ENCODE data around the gene NR2F1-AS1. TPM values are rescaled to one million over a fixed set of nuclear protein-coding genes. Genes with fewer than 3 reads are reported as not detected.

The NR2F1-AS1 gene
- total RNA-seq, 2 donors from 2014 or later, result 11.9 to 12.4 TPM

GRCh38 chr5:93404246-93404645, 176.8 kb downstream of the NR2F1-AS1 start:
- Histone ChIP-seq H3K36me3 (no peaks in the 10 kb centered on the region), H3K27ac (no peak overlapping the region), H3K4me1 (replicated peaks) (no peaks in the 10 kb centered on the region), H3K9me3 (no peaks in the 10 kb centered on the region), H3K4me3 (no peak overlapping the region), H3K27me3 (replicated peaks; ENCODE audit: insufficient read depth) (no peaks in the 10 kb centered on the region)
- 32% methylated on average over 1 of the region's 1 CpG for WGBS
- no peak for DNase-seq (ENCODE audit: low spot score)
- TF ChIP-seq POLR2AphosphoS5 (IDR thresholded peaks at IDR 0.05) (no peak), POLR2A (IDR thresholded peaks at IDR 0.05) (no peak), CTCF (IDR thresholded peaks at IDR 0.05) (no peak)
- intact Hi-C loops (cut with DNase I), result no loop called here

- Histone ChIP-seq H3K4me3 (no peak overlapping the region), H3K4me1 (replicated peaks) (no peaks in the 10 kb centered on the region), H3K27me3 (replicated peaks; ENCODE audit: insufficient read depth) (no peaks in the 10 kb centered on the region), H3K9me3 (no peaks in the 10 kb centered on the region), H3K36me3 (no peaks in the 10 kb centered on the region), H3K27ac (no peak overlapping the region)
- TF ChIP-seq POLR2A (IDR thresholded peaks at IDR 0.05), result no peak
- no peak for TF ChIP-seq POLR2AphosphoS5 (IDR thresholded peaks at IDR 0.05)
- no peak for TF ChIP-seq CTCF (IDR thresholded peaks at IDR 0.05)
- WGBS, result 80% methylated on average over 2 of the region's 2 CpGs
- no peak for DNase-seq (ENCODE audit: low spot score)
- intact Hi-C loops (cut with DNase I), result no loop called here
Observed at GRCh38 chr5:93403141-93403928, 177.7 kb downstream of the NR2F1-AS1 start.

GRCh38 chr5:93402451-93402850, 178.6 kb downstream of the NR2F1-AS1 start:
- H3K4me3 ChIP-seq, result no peak overlapping the region
- no peak for TF ChIP-seq POLR2A (IDR thresholded peaks at IDR 0.05)
- TF ChIP-seq CTCF (IDR thresholded peaks at IDR 0.05), result no peak
- no peak for TF ChIP-seq POLR2AphosphoS5 (IDR thresholded peaks at IDR 0.05)
- H3K36me3 ChIP-seq, result no peaks in the 10 kb centered on the region
- H3K27ac ChIP-seq, result no peak overlapping the region
- no peaks in the 10 kb centered on the region for H3K4me1 ChIP-seq (replicated peaks)
- DNase-seq (ENCODE audit: low spot score), result no peak
- intact Hi-C loops (cut with DNase I), result no loop called here
- no peaks in the 10 kb centered on the region for H3K27me3 ChIP-seq (replicated peaks; ENCODE audit: insufficient read depth)
- no peaks in the 10 kb centered on the region for H3K9me3 ChIP-seq
- WGBS, result 80% methylated on average over 4 of the region's 4 CpGs

- no peaks in the 10 kb centered on the region for H3K9me3 ChIP-seq
- no peaks in the 10 kb centered on the region for H3K27me3 ChIP-seq (replicated peaks; ENCODE audit: insufficient read depth)
- no peak for TF ChIP-seq POLR2A (IDR thresholded peaks at IDR 0.05)
- no peak for TF ChIP-seq POLR2AphosphoS5 (IDR thresholded peaks at IDR 0.05)
- TF ChIP-seq CTCF (IDR thresholded peaks at IDR 0.05), result no peak
- no peaks in the 10 kb centered on the region for H3K36me3 ChIP-seq
- intact Hi-C loops (cut with DNase I), result no loop called here
- H3K4me1 ChIP-seq (replicated peaks), result no peaks in the 10 kb centered on the region
- 71% methylated on average over 3 of the region's 3 CpGs for WGBS
- H3K27ac ChIP-seq, result no peak overlapping the region
- no peak for DNase-seq (ENCODE audit: low spot score)
- no peak overlapping the region for H3K4me3 ChIP-seq
Observed at GRCh38 chr5:93401634-93402213, 179.3 kb downstream of the NR2F1-AS1 start.

- DNase-seq (ENCODE audit: low spot score), result no peak
- WGBS, result 38% methylated on average over 3 of the region's 3 CpGs
- no peak overlapping the region for H3K27ac ChIP-seq
- no peaks in the 10 kb centered on the region for H3K9me3 ChIP-seq
- no peak overlapping the region for H3K4me3 ChIP-seq
- H3K36me3 ChIP-seq, result no peaks in the 10 kb centered on the region
- H3K4me1 ChIP-seq (replicated peaks), result no peaks in the 10 kb centered on the region
- no peaks in the 10 kb centered on the region for H3K27me3 ChIP-seq (replicated peaks; ENCODE audit: insufficient read depth)
- intact Hi-C loops (cut with DNase I), result no loop called here
- TF ChIP-seq CTCF (IDR thresholded peaks at IDR 0.05) (no peak), POLR2AphosphoS5 (IDR thresholded peaks at IDR 0.05) (no peak), POLR2A (IDR thresholded peaks at IDR 0.05) (no peak)
Observed at GRCh38 chr5:93399675-93400074, 181.3 kb downstream of the NR2F1-AS1 start.

All from prostate gland (tissue), 2 donors.